GM21423 (cell line): ENCODE measurements around the gene P3H2.

ENCODE experiments used
- ATAC-seq: cut with Tn5 transposase; IDR thresholded peaks from one replicate; pipeline ENCODE4 v1.9.1; 2021; ENCODE audit warnings: mild to moderate bottlenecking, moderate library complexity; ENCODE audit not compliant: unreplicated experiment

P3H2 gene

DNA sequence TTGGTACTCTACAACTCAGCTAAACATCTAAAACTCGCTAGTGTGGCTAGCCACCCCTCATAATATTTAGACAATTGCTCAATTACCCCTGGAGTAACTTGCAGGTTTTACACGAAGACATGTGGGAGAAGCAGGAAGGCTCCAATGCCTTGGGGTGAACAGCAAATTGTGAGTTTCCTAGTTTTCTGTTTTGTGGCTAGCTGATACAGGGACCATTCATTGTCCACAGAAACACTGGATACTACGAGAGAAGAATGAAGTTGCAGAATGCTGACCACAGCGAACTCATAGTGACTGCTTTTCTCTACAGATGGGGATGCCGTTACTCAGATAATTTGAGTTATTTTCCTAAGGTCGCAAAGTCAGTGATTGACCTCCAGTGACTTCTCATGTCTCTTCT lies 212.9 kb downstream of the P3H2 start:
- ATAC-seq, result no peak
